Measurements from ENCODE around the gene LIFR. TPM values are rescaled to one million over a fixed set of nuclear protein-coding genes. Genes with fewer than 3 reads are reported as not detected.

LIFR gene
- total RNA-seq, 2 donors from 2014 or later: 68.5 to 120 TPM

DNA sequence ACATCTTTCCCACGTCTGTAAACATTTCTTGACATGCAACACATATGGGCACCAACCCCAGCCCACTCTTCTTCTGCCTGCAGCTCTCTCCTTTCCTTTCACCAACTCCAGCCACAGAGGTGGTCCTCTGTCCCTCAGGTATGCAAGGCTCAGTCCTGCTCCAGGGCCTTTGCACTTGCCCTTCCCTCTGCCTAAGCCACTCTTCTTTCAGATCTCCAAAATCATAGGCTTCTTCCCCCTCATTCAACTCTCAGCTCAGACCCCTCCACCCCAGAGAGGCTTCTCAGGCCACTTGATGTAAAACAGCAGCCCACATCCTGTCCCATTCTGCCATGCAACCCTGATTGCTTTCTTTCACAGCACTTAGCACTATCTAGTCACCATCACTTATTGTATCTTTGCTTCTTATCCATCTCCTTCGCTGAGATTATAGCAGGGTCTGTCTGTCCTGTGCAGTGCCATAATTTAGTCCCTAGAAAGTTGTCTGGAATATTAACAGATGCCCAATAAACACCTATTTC is 3.4 kb downstream of the LIFR start:
- H3K4me3 ChIP-seq: no peak overlapping the region
- intact Hi-C loops (cut with DNase I): loop anchor here (5.0 to 10.0 kb wide), 2 partner anchors 86 to 252 kb away; no protein-coding TSS in a partner anchor

DNA sequence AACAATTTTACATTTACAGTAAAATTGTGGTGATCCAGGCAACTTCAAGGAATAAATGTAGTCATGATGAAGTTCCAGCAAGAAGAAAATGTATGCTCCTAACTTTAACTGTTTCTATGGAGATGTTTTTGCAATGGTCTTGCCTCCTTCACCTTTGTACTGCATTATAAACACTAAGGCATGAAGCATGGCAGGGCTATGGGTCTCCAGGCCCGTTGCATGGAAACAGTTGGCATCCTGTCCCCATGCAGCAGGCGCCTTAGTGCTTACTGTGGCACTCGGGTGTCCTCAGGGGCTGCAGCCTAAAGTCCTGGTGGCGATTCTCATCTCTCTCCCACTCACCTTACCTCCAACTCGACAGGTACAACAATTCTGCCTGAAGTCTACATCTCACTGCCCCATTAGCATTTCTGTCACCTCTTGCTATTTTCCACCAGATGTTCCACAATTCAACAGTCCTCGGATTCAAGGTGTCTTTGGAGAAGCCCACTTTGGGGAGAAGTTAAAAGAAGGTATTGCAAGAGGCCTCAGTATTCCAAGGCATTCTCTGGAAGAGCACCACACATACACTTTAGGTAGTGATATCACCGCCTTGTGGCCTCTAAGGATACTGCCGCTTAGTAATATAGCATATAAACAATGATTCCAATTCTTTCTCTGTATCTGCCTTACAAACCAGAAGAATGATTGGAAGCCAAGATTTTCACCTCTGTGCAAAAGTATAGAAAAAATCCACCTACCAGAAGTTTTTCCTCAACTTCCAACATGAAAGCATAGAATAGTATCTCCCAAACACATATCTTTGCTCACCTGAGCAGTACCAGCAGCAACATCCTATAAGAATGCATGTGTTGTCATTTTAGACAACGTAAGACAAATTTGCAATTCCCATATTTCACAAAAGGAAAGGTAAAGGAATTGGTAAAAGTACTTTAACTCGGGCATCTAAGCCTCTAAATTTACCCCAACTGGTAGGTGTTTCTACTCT is 5.1 kb downstream of the LIFR start:
- intact Hi-C loops (cut with DNase I): loop anchor here (5.0 to 10.0 kb wide), 2 partner anchors 84 to 253 kb away; no protein-coding TSS in a partner anchor
- Histone ChIP-seq H3K36me3 (no peaks in the 10 kb centered on the region), H3K9me3 (no peaks in the 10 kb centered on the region), H3K4me3 (no peak overlapping the region), H3K27ac (peak overlapping the region in 1 of 2 donors; percentile 11), H3K27me3 (replicated peaks; ENCODE audit: insufficient read depth) (no peaks in the 10 kb centered on the region), H3K4me1 (replicated peaks) (no peaks in the 10 kb centered on the region)
- 75% methylated on average over 10 of the region's 10 CpGs for WGBS
- DNase-seq (ENCODE audit: low spot score): no peak
- TF ChIP-seq, protein P1, sequence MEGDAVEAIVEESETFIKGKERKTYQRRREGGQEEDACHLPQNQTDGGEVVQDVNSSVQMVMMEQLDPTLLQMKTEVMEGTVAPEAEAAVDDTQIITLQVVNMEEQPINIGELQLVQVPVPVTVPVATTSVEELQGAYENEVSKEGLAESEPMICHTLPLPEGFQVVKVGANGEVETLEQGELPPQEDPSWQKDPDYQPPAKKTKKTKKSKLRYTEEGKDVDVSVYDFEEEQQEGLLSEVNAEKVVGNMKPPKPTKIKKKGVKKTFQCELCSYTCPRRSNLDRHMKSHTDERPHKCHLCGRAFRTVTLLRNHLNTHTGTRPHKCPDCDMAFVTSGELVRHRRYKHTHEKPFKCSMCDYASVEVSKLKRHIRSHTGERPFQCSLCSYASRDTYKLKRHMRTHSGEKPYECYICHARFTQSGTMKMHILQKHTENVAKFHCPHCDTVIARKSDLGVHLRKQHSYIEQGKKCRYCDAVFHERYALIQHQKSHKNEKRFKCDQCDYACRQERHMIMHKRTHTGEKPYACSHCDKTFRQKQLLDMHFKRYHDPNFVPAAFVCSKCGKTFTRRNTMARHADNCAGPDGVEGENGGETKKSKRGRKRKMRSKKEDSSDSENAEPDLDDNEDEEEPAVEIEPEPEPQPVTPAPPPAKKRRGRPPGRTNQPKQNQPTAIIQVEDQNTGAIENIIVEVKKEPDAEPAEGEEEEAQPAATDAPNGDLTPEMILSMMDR (IDR thresholded peaks at IDR 0.05): peak in 3 of 4 experiments; percentile 38 to 43 (median 41)
- no peak for TF ChIP-seq POLR2AphosphoS5 (IDR thresholded peaks at IDR 0.05)

More for the DNA sequence above, 3.4 kb downstream of the LIFR start:
- Histone ChIP-seq H3K36me3 (no peaks in the 10 kb centered on the region), H3K9me3 (no peaks in the 10 kb centered on the region), H3K27ac (peak overlapping the region in 1 of 2 donors; percentile 4), H3K27me3 (replicated peaks; ENCODE audit: insufficient read depth) (no peaks in the 10 kb centered on the region), H3K4me1 (replicated peaks) (no peaks in the 10 kb centered on the region)
- TF ChIP-seq POLR2A (IDR thresholded peaks at IDR 0.05): no peak
- TF ChIP-seq, protein P1 (IDR thresholded peaks at IDR 0.05): no peak
- TF ChIP-seq POLR2AphosphoS5 (IDR thresholded peaks at IDR 0.05): no peak
- no peak for DNase-seq (ENCODE audit: low spot score)
- WGBS: 68% methylated on average over 2 of the region's 2 CpGs

DNA sequence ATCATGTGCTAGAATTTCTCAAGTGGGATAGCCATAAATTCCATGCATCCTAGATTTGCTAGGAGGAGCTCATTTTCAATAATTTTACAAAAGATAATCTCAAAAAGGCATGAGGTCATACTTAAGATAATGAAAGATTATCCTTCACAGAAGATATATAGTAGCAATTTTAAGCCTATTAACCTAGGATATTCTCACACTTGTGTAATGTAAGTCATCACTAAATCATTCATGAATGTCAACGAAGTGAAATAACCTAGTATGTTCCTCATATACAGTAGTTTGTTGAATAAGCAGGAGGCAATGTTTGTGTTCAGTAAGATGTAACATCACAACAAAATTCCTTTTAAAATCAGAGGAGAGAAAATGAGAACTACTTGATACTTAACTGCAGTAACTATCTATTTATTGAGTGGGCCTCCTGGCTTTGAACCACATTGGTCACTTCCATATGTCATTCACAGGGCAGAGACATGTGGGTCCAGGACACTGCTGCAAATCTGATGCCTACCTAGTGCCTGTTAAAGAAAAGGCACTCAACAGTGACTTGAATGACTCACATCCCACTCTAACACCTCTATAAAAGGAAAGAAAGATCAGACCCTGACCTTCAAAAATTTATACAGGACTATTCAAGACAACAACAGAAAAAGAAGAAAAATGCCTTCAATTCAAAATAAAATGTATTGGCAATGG is 8.2 kb downstream of the LIFR start:
- intact Hi-C loops (cut with DNase I): no loop called here
- no peak overlapping the region for H3K27ac ChIP-seq
- no peak for TF ChIP-seq POLR2A (IDR thresholded peaks at IDR 0.05)
- TF ChIP-seq, protein P1 (IDR thresholded peaks at IDR 0.05): no peak
- no peak for TF ChIP-seq POLR2AphosphoS5 (IDR thresholded peaks at IDR 0.05)

DNA sequence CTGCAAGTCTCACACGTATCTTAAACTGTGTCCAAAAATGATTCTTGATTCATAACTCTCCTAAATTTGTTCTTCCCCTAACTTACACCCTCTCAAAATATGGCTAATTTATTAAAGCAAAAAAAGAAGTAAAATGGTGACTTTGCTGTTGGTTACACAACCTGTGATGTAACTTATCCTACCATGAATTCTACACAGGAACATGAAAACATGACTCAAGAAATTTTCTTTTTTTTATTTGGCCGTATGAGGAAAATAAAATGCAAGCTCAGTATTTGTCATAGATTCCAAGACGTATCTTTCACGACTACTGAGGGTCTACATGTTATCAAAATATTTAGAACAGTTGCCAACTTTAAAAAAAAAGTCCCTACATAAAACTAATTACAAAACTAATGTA is 9.2 kb downstream of the LIFR start:
- Histone ChIP-seq H3K36me3 (no peaks in the 10 kb centered on the region), H3K27me3 (replicated peaks; ENCODE audit: insufficient read depth) (no peaks in the 10 kb centered on the region), H3K27ac (no peak overlapping the region), H3K4me1 (replicated peaks) (no peaks in the 10 kb centered on the region), H3K4me3 (no peak overlapping the region), H3K9me3 (no peaks in the 10 kb centered on the region)
- intact Hi-C loops (cut with DNase I): no loop called here
- TF ChIP-seq POLR2AphosphoS5 (IDR thresholded peaks at IDR 0.05) (no peak), POLR2A (IDR thresholded peaks at IDR 0.05) (no peak)
- TF ChIP-seq, protein P1 (IDR thresholded peaks at IDR 0.05): no peak
- DNase-seq (ENCODE audit: low spot score): no peak
- 77% methylated on average over 4 of the region's 4 CpGs for WGBS

More for the DNA sequence above, 8.2 kb downstream of the LIFR start:
- no peaks in the 10 kb centered on the region for H3K9me3 ChIP-seq
- no peaks in the 10 kb centered on the region for H3K27me3 ChIP-seq (replicated peaks; ENCODE audit: insufficient read depth)
- no peaks in the 10 kb centered on the region for H3K4me1 ChIP-seq (replicated peaks)
- DNase-seq (ENCODE audit: low spot score): no peak
- H3K4me3 ChIP-seq: no peak overlapping the region
- WGBS: 53% methylated on average over 1 of the region's 1 CpG
- no peaks in the 10 kb centered on the region for H3K36me3 ChIP-seq

All from prostate gland (tissue), 2 donors.